ENCODE measurements around the gene MYPOP.

MYPOP gene

GRCh38 chr19:45901912-45902650 is at the start of gene MYPOP:
Gene MYPOP, minus strand, starts transcription at chr19:45902613. Its CDS starts 840 bp downstream, at chr19:45901773.
- no peak for DNase-seq (ENCODE audit: low read depth, low spot score)
- POLR2A ChIA-PET = interaction anchor here (0.9 to 2.4 kb wide), 3 partner anchors 17 to 93 kb away, joined by 4 to 8 read pairs (median 4); partner anchors contain the start of genes CCDC61 and IRF2BP1
- no peak for TF ChIP-seq CTCF (IDR thresholded peaks at IDR 0.05; ENCODE audit: insufficient read depth, low read length, missing control alignments)
- peak within 1 kb of the TSS; percentile 83 for H3K4me3 ChIP-seq (ENCODE audit: low read depth, low read length)
- CTCF ChIA-PET = interaction anchor here (0.7 to 2.6 kb wide), 7 partner anchors 10 to 108 kb away, joined by 3 to 17 read pairs (median 3); no protein-coding TSS in a partner anchor

GRCh38 chr19:45947926-45948325 is 45.5 kb upstream of the MYPOP start:
- no peak overlapping the region for H3K4me3 ChIP-seq (ENCODE audit: low read depth, low read length)
- POLR2A ChIA-PET = no interaction called here
- peak; percentile 3 for DNase-seq (ENCODE audit: low read depth, low spot score)
- CTCF ChIA-PET = no interaction called here
- TF ChIP-seq CTCF (IDR thresholded peaks at IDR 0.05; ENCODE audit: insufficient read depth, low read length, missing control alignments) = no peak

GRCh38 chr19:45940515-45940805 is 38.0 kb upstream of the MYPOP start:
- DNase-seq (ENCODE audit: low read depth, low spot score) = no peak
- H3K4me3 ChIP-seq (ENCODE audit: low read depth, low read length) = no peak overlapping the region
- POLR2A ChIA-PET = no interaction called here
- TF ChIP-seq CTCF (IDR thresholded peaks at IDR 0.05; ENCODE audit: insufficient read depth, low read length, missing control alignments) = no peak
- CTCF ChIA-PET = no interaction called here

GRCh38 chr19:45939792-45940514 is 37.5 kb upstream of the MYPOP start:
- TF ChIP-seq CTCF (IDR thresholded peaks at IDR 0.05; ENCODE audit: insufficient read depth, low read length, missing control alignments) = no peak
- CTCF ChIA-PET = no interaction called here
- POLR2A ChIA-PET = no interaction called here
- no peak for DNase-seq (ENCODE audit: low read depth, low spot score)
- H3K4me3 ChIP-seq (ENCODE audit: low read depth, low read length) = no peak overlapping the region

- DNase-seq (ENCODE audit: low read depth, low spot score) = no peak
- ChIA-PET POLR2A (no interaction called here), CTCF (no interaction called here)
- no peak overlapping the region for H3K4me3 ChIP-seq (ENCODE audit: low read depth, low read length)
- no peak for TF ChIP-seq CTCF (IDR thresholded peaks at IDR 0.05; ENCODE audit: insufficient read depth, low read length, missing control alignments)
Observed at GRCh38 chr19:45938733-45939319, 36.4 kb upstream of the MYPOP start.

GRCh38 chr19:45935267-45935666 is 32.9 kb upstream of the MYPOP start:
- CTCF ChIA-PET = no interaction called here
- H3K4me3 ChIP-seq (ENCODE audit: low read depth, low read length) = no peak overlapping the region
- TF ChIP-seq CTCF (IDR thresholded peaks at IDR 0.05; ENCODE audit: insufficient read depth, low read length, missing control alignments) = no peak
- POLR2A ChIA-PET = no interaction called here
- DNase-seq (ENCODE audit: low read depth, low spot score) = no peak
